PC-9 (cell line): Measurements from ENCODE around the gene ALPK3.

Experiments used
- CTCF ChIP-seq: fragments of 200-600 bp; sonication (generic); conservative IDR thresholded peaks from 2 replicates; pipeline ENCODE4 v1.6.1; 2017; ENCODE audit warnings: mixed run types, antibody characterized with exemption, mild to moderate bottlenecking, moderate library complexity
- EZH2 ChIP-seq: fragments of 200-600 bp; sonication (generic); IDR thresholded peaks from 2 replicates; pipeline ENCODE4 v1.8.0; 2017; ENCODE audit warnings: antibody characterized with exemption, low read depth

- TF ChIP-seq CTCF, result no peak
- TF ChIP-seq EZH2, result no peak
Measured at GRCh38 chr15:84917452-84917851, 100.3 kb downstream of the ALPK3 start.
